HEK293T (cell line): ENCODE data around the gene SCN4B.

Experiments
- ARNT ChIP-seq: fragments of 450-650 bp; IDR thresholded peaks from 2 replicates; pipeline ENCODE4 v1.6.1; 2017; ENCODE audit warnings: mild to moderate bottlenecking
- BHLHE40 ChIP-seq: fragments of 450-650 bp; IDR thresholded peaks from 2 replicates; pipeline ENCODE4 v1.6.1; 2016; ENCODE audit warnings: mild to moderate bottlenecking, moderate library complexity, borderline replicate concordance
- CTBP1 ChIP-seq: fragments of 450-650 bp; IDR thresholded peaks from 2 replicates; pipeline ENCODE4 v1.6.1; 2016; ENCODE audit warnings: borderline replicate concordance
- ELF4 ChIP-seq: fragments of 450-650 bp; IDR thresholded peaks from 2 replicates; pipeline ENCODE4 v1.6.1; 2017; ENCODE audit warnings: antibody characterized with exemption
- FOXK2 ChIP-seq: fragments of 450-650 bp; IDR thresholded peaks from 2 replicates; pipeline ENCODE4 v1.6.1; 2016; ENCODE audit warnings: mild to moderate bottlenecking
- FOXM1 ChIP-seq: fragments of 450-650 bp; IDR thresholded peaks from 2 replicates; pipeline ENCODE4 v1.6.1; 2017; ENCODE audit warnings: mild to moderate bottlenecking, borderline replicate concordance
- NFRKB ChIP-seq: fragments of 450-650 bp; IDR thresholded peaks from 2 replicates; pipeline ENCODE4 v1.6.1; 2016; ENCODE audit warnings: mild to moderate bottlenecking, moderate library complexity
- SP1 ChIP-seq: fragments of 450-650 bp; IDR thresholded peaks from 2 replicates; pipeline ENCODE4 v1.6.1; 2017
- SUZ12 ChIP-seq: fragments of 450-650 bp; IDR thresholded peaks from 2 replicates; pipeline ENCODE4 v1.6.1; 2016; ENCODE audit warnings: mild to moderate bottlenecking
- ZNF384 ChIP-seq: fragments of 450-650 bp; IDR thresholded peaks from 2 replicates; pipeline ENCODE4 v1.6.1; 2016
- TF ChIP-seq, protein P1 (sequence below): fragments of 450-650 bp; IDR thresholded peaks from 2 replicates; pipeline ENCODE4 v1.6.1; 2016

GRCh38 chr11:118088531-118088930, 64.1 kb downstream of the SCN4B start:
- TF ChIP-seq SP1: no peak
- TF ChIP-seq NFRKB: no peak
- no peak for TF ChIP-seq ZNF384
- TF ChIP-seq FOXM1: no peak
- TF ChIP-seq, protein P1, sequence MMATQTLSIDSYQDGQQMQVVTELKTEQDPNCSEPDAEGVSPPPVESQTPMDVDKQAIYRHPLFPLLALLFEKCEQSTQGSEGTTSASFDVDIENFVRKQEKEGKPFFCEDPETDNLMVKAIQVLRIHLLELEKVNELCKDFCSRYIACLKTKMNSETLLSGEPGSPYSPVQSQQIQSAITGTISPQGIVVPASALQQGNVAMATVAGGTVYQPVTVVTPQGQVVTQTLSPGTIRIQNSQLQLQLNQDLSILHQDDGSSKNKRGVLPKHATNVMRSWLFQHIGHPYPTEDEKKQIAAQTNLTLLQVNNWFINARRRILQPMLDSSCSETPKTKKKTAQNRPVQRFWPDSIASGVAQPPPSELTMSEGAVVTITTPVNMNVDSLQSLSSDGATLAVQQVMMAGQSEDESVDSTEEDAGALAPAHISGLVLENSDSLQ: no peak
- no peak for TF ChIP-seq ELF4
- no peak for TF ChIP-seq SUZ12
- TF ChIP-seq FOXK2: no peak
- no peak for TF ChIP-seq CTBP1
- no peak for TF ChIP-seq BHLHE40
- no peak for TF ChIP-seq ARNT
